Gastroesophageal sphincter (tissue), 3 donors: Measurements from ENCODE around the gene MZB1.
A peak's percentile ranks its signal among the peaks of the same experiment; 100 is the strongest.

ENCODE experiments used
- CTCF ChIP-seq, 4 experiments: fragments of 200-600 bp in 2 of 4; fragments of 450-650 bp in 2 of 4; sonication (generic) in 1 of 4; IDR thresholded peaks; one replicate each; pipeline ENCODE4 v1.5.1; 2017 to 2019; ENCODE audit warnings: antibody characterized with exemption in 4 of 4, mild to moderate bottlenecking in 2 of 4, moderate library complexity in 2 of 4
- POLR2A ChIP-seq, 2 donors: fragments of 450-650 bp; IDR thresholded peaks; one replicate each; pipeline ENCODE4 v1.6.1; 2017; ENCODE audit warnings: antibody characterized with exemption in 2 of 2, mild to moderate bottlenecking in 2 of 2, moderate library complexity in 1 of 2

DNA sequence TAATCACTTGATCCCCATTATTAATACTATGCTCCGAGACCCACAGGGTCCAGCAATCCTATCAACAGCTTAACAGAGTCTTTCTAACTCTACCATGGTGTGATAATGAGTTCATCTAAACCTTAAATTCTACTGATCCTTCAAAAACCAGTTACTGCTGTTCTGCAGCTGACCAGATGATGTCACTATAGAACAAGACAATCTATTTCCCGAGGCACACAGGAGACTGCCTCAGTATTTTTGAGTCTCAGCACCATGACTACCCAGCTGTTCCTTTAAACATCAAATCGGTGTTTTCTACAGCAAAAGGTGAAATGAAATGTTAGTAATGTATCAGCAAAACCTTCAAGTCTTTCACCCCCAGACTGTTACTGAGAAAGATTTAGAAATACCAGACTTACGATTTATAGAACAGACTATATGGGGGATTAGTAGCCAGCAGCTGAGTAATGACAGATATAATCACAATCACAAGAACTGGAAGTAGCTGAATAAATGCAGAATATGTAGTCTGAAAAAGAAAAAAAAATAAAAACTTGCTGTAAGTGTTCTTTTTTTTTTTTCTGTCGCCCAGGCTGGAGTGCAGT lies 32.7 kb upstream of the MZB1 start:
- TF ChIP-seq POLR2A (IDR thresholded peaks at IDR 0.05) (no peak), CTCF (IDR thresholded peaks at IDR 0.05) (peak; percentile 71 to 86 (median 80))
